SK-N-MC (cell line): ENCODE measurements around the gene TMEM138.

Experiments used
- EZH2 ChIP-seq: fragments of 200-600 bp; sonication (generic); IDR thresholded peaks from one replicate; pipeline ENCODE4 v1.6.1; 2017; ENCODE audit warnings: antibody characterized with exemption
- POLR2AphosphoS5 ChIP-seq: IDR thresholded peaks from 2 replicates; pipeline ENCODE4 v1.6.1; 2012; ENCODE audit warnings: mild to moderate bottlenecking, low read depth, low read length, borderline replicate concordance

- no peak for TF ChIP-seq EZH2
- no peak for TF ChIP-seq POLR2AphosphoS5
Observed at GRCh38 chr11:61364012-61364675, 2.0 kb downstream of the TMEM138 start.
